ENCODE measurements around the gene SFMBT2.

Gene SFMBT2

DNA sequence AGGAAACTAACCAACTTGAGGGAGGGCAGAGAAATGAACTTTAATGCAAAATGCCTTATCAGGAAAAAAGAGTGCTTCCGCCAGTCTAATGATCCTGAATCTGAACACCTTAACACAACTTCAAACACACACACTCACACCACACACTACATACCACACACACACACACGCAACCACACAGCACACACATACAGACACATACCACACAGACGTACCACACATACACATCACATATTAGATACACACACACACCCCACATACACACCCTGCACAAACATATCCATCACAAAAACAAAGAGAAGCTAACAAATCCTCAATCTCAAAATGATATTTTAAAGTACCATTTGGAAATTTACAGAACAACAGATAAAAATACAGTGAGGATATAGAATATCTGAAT is 175.5 kb downstream of the SFMBT2 start:
- ChIA-PET CTCF (no interaction called here), POLR2A (no interaction called here)
- no peak overlapping the region for H3K4me3 ChIP-seq (ENCODE audit: low read depth, low read length)
- TF ChIP-seq, protein P1, sequence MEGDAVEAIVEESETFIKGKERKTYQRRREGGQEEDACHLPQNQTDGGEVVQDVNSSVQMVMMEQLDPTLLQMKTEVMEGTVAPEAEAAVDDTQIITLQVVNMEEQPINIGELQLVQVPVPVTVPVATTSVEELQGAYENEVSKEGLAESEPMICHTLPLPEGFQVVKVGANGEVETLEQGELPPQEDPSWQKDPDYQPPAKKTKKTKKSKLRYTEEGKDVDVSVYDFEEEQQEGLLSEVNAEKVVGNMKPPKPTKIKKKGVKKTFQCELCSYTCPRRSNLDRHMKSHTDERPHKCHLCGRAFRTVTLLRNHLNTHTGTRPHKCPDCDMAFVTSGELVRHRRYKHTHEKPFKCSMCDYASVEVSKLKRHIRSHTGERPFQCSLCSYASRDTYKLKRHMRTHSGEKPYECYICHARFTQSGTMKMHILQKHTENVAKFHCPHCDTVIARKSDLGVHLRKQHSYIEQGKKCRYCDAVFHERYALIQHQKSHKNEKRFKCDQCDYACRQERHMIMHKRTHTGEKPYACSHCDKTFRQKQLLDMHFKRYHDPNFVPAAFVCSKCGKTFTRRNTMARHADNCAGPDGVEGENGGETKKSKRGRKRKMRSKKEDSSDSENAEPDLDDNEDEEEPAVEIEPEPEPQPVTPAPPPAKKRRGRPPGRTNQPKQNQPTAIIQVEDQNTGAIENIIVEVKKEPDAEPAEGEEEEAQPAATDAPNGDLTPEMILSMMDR (IDR thresholded peaks at IDR 0.05; ENCODE audit: insufficient read depth, low read length, missing control alignments): no peak
- no peak for DNase-seq (ENCODE audit: low read depth, low spot score)

DNA sequence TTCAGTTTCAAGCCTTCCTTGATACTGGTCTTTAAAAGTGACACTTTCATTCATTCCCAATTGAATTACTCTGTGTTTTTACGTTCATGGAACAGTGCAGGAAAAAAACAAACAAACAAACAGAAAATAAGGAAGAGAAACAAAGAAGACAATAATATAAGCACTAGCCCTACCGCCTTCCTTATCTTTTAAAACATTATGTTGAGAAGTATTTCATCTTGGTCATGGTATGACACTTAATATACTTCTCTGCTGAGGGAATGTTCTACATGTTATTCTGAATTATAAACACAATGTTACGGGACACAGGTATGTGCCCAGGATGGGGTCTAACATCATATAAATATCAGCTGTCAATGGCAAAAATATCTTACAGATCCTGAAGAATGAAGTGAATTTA is 176.7 kb downstream of the SFMBT2 start:
- POLR2A ChIA-PET: no interaction called here

DNA sequence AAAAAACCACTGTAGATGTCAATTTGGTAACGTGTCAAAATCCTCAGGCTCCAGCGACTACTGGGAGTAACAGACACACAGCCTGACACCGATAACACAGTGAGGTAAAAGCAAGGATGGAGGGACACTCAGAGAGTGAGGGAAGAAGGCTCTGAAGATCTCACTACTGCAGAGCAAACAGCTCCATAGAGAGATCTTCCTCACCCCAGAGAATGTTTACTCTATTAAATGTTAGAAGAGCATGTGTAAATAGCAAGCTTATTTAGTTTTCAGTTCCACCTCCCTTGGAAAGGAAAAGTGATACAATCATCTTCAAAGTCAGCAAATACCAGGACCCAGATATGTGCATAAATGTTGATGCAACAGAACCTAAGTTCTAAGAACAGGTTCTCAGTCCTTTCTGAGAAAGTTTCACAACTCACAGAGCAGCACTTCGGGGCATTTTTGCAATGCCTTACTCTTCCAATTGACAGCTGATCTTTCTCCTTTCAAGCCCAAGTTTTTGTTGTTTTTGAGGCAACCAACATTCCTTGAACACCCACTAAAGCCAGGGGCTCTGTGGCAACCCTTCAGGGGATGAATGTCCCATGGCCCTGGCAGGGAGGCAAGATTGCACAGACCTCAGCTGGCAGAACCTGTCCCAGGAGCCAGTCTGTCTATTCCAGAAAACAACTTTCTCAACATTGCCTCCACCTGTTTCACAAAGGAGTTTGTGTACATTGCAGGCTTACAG is 177.4 kb downstream of the SFMBT2 start:
- TF ChIP-seq, protein P1 (IDR thresholded peaks at IDR 0.05; ENCODE audit: insufficient read depth, low read length, missing control alignments): no peak
- H3K4me3 ChIP-seq (ENCODE audit: low read depth, low read length): no peak overlapping the region
- no peak for DNase-seq (ENCODE audit: low read depth, low spot score)
- CTCF ChIA-PET: no interaction called here
- POLR2A ChIA-PET: no interaction called here

More for the DNA sequence above, 176.7 kb downstream of the SFMBT2 start:
- H3K4me3 ChIP-seq (ENCODE audit: low read depth, low read length): no peak overlapping the region
- CTCF ChIA-PET: no interaction called here
- TF ChIP-seq, protein P1 (IDR thresholded peaks at IDR 0.05; ENCODE audit: insufficient read depth, low read length, missing control alignments): no peak
- no peak for DNase-seq (ENCODE audit: low read depth, low spot score)

DNA sequence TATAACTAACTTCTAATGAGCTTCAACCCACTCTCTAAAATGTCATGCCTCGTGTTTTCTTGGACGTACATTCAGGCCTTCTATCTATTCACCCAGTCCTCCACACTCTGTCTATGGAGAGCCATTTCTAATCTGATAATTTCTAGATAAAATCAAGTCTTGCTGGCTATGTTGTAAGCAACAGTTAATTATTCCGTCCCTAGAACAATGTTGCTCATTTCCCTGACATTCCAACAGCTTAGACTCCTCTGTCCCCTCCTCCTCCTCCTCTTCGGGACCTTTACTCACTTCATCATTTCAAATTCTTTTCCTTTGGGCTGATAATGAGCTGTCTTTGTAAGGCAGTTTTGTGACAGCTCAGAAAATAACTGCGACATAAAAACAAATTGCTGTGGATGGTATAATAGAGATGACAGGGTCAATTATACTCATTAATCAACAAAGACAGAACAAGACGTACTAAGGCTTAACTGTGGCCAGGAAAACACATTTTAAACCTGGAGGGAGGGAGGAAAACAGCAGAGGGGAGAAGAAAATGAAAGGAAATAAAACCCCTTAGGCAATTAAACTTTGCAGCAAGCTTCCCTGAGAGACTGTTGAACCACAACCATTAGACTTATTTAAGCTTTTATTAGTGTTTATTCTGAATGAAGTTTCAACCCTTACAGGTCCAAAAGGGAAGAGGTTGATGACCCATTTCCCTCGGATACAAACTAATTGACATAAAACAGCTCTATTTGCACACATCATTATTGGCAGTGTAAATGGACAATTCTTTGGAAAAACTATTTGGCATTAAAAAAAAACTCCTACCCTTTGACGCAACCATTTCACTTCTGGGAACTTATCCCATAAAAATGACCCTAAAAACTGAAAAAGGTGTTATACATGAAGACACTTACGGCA is 179.1 kb downstream of the SFMBT2 start:
- ChIA-PET CTCF (no interaction called here), POLR2A (no interaction called here)
- TF ChIP-seq, protein P1 (IDR thresholded peaks at IDR 0.05; ENCODE audit: insufficient read depth, low read length, missing control alignments): no peak
- DNase-seq (ENCODE audit: low read depth, low spot score): no peak
- H3K4me3 ChIP-seq (ENCODE audit: low read depth, low read length): no peak overlapping the region

DNA sequence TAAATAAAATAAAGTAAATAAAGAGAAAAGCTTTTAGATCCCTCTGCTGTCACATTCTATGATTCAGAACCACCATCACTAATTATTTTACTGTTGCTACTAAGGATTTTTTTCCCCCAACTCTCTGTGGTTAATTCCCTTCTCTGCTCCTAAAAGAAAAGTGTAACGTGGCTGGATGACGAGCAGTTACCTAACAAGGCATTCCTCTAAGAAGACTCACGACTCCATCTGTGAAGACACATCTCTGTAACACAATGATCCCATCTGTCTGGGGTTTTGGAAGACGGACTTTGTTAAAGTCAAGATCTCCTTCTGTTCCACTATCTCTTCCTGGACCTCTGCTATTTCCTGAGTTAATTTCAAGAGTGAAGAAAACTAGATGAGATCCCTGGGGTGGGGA is 179.9 kb downstream of the SFMBT2 start:
- ChIA-PET CTCF (no interaction called here), POLR2A (no interaction called here)
- no peak overlapping the region for H3K4me3 ChIP-seq (ENCODE audit: low read depth, low read length)
- TF ChIP-seq, protein P1 (IDR thresholded peaks at IDR 0.05; ENCODE audit: insufficient read depth, low read length, missing control alignments): no peak
- no peak for DNase-seq (ENCODE audit: low read depth, low spot score)

DNA sequence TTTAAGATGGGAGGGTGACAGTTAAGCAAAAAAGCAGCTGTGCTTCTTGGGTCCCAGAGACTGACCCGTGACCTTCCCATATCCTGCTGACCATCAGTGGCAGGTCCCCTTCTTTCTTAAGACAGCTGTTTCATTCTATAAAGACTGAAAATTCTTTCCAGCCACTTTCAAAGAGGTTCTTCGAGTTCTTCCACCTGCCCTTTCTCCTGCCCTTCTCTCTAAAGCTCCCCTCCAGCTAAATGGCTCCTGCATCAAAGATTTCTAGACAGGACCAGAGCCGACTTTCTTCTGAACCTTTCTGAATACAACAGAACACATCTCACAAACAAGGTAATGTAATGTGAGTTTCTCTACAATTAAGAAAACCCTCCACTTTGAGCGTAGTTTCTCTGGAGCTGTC is 180.8 kb downstream of the SFMBT2 start:
- TF ChIP-seq, protein P1 (IDR thresholded peaks at IDR 0.05; ENCODE audit: insufficient read depth, low read length, missing control alignments): no peak
- ChIA-PET POLR2A (no interaction called here), CTCF (no interaction called here)
- no peak for DNase-seq (ENCODE audit: low read depth, low spot score)
- H3K4me3 ChIP-seq (ENCODE audit: low read depth, low read length): no peak overlapping the region
